ENCODE measurements around the gene ENO3. TPM values are rescaled to one million over a fixed set of nuclear protein-coding genes. Genes with fewer than 3 reads are reported as not detected.
A peak's percentile ranks its signal among the peaks of the same experiment; 100 is the strongest.
"Not testable (repeated sequence)": the region's sequence is repeated elsewhere in the genome, so short reads cannot be mapped to it uniquely, and the experiment has no call there.

ENO3 gene
- total RNA-seq, 1 donor from 2014 or later, result 9.8 TPM

DNA sequence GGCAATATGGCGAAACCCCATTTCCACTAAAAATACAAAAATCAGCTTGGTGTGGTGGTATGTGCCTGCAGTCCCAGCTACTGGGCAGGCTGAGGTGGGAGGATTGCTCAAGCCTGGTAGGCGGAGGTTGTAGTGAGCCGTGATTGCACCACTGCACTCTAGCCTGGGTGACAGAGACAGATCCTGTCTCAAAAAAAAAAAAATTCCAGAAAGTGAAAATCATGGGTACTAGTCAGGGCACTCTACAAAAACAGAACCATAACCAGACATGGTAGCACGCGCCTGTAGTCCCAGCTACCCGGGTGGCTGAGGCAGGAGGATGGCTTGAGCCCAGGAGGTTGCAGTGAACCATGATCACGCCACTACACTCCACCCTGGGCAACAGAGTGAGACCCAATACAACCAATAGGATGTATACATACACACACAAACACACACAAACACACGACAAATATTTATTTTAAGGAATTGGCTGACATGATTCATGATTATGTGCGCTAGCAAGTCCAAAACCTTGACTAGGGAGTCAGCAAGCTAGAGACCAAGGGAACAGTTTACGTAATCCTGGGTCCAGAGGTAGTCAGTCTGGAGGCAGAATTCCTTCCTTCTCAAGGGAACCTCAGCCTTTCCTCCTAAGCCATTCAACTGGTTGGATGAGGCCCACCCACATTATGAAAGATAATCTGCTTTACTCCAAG, 30.4 kb upstream of the ENO3 start:
- no peaks in the 10 kb centered on the region for H3K9me3 Mint-ChIP-seq (ENCODE audit: low read depth)
- H3K36me3 Mint-ChIP-seq (ENCODE audit: low read depth), result no peaks in the 10 kb centered on the region
- H3K27ac Mint-ChIP-seq (ENCODE audit: unreplicated experiment), result no peak overlapping the region
- H3K4me3 Mint-ChIP-seq (ENCODE audit: unreplicated experiment), result no peak overlapping the region
- TF ChIP-seq, protein P1, sequence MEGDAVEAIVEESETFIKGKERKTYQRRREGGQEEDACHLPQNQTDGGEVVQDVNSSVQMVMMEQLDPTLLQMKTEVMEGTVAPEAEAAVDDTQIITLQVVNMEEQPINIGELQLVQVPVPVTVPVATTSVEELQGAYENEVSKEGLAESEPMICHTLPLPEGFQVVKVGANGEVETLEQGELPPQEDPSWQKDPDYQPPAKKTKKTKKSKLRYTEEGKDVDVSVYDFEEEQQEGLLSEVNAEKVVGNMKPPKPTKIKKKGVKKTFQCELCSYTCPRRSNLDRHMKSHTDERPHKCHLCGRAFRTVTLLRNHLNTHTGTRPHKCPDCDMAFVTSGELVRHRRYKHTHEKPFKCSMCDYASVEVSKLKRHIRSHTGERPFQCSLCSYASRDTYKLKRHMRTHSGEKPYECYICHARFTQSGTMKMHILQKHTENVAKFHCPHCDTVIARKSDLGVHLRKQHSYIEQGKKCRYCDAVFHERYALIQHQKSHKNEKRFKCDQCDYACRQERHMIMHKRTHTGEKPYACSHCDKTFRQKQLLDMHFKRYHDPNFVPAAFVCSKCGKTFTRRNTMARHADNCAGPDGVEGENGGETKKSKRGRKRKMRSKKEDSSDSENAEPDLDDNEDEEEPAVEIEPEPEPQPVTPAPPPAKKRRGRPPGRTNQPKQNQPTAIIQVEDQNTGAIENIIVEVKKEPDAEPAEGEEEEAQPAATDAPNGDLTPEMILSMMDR (IDR thresholded peaks at IDR 0.05), result no peak
- no peaks in the 10 kb centered on the region for H3K27me3 Mint-ChIP-seq (ENCODE audit: low read depth)
- H3K4me1 Mint-ChIP-seq (ENCODE audit: low read depth), result no peaks in the 10 kb centered on the region
- no peak for DNase-seq (ENCODE audit: low spot score)

DNA sequence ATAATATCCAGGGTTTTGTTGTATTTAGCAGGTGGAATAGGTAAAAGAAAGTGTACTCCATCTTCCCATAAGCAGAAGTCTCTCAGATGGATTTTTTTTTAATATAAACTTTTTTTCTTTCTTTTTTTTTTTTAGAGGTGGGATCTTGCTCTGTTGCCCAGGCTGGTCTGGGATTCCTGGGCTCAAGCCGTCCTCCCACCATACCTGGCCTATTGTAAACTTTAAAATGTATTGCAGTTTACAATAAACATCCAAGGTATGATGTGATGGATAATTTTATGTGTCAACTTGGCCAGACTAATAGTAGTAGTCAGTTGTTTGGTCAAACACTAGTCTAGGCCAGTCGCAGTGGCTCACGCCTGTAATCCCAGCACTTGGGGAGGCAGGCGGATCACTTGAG, 29.6 kb upstream of the ENO3 start:
- no peaks in the 10 kb centered on the region for H3K9me3 Mint-ChIP-seq (ENCODE audit: low read depth)
- no peaks in the 10 kb centered on the region for H3K4me1 Mint-ChIP-seq (ENCODE audit: low read depth)
- no peaks in the 10 kb centered on the region for H3K36me3 Mint-ChIP-seq (ENCODE audit: low read depth)
- no peak overlapping the region for H3K4me3 Mint-ChIP-seq (ENCODE audit: unreplicated experiment)
- no peak overlapping the region for H3K27ac Mint-ChIP-seq (ENCODE audit: unreplicated experiment)
- no peak for DNase-seq (ENCODE audit: low spot score)
- TF ChIP-seq, protein P1 (IDR thresholded peaks at IDR 0.05), result no peak
- H3K27me3 Mint-ChIP-seq (ENCODE audit: low read depth), result no peaks in the 10 kb centered on the region

DNA sequence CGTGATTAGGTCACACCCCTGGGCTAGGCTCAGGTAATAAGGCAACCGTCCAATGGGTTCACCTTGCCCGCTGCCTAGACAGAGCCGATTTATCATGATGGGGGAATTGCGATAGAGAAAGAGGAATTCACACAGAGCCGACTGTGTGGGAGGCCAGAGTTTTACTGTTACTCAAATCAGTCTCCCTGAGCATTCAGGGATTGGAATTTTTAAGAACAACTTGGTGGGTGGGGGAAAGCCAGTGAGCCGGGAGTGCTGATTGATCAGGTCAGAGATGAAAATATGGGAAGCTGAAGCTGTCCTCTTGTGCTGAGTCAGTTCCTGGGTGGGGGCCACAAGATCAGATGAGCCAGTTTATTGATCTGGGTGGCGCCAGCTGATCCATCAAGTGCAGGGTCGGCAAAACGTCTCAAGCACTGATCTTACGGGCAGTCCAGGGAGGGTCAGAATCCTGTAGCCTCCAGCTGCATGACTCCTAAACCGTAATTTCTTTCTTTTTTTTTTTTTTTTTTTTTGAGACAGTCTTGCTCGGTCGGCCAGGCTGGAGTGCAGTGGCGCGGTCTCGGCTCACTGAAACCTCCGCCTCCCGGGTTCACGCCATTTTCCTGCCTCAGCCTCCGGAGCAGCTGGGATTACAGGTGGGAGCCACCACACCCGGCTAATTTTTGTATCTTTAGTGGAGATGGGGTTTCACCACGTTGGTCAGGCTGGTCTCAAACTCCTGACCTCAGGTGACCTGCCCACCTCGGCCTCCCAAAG, 24.2 kb upstream of the ENO3 start:
- not testable (repeated sequence) for H3K27ac Mint-ChIP-seq (ENCODE audit: unreplicated experiment); DNase-seq (ENCODE audit: low spot score); H3K9me3 Mint-ChIP-seq (ENCODE audit: low read depth); H3K36me3 Mint-ChIP-seq (ENCODE audit: low read depth); H3K4me1 Mint-ChIP-seq (ENCODE audit: low read depth); H3K4me3 Mint-ChIP-seq (ENCODE audit: unreplicated experiment); H3K27me3 Mint-ChIP-seq (ENCODE audit: low read depth)

DNA sequence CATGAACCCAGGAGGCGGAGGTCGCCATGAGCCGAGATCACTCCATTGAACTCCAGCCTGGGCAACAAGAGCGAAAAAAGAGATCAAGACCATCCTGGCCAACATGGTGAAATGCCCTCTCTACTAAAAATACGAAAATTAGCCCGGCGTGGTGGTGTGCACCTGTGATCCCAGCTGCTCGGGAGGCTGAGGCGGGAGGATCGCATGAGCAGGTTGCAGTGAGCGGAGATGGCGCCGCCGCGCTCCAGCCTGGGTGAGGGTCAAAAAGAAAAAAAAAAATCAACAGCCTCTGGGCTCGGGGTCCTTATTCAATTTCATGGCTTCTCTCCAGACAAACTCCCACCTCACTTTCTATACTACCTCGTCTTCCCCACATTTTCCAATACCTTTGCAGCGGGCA, 22.0 kb upstream of the ENO3 start:
- H3K4me1 Mint-ChIP-seq (ENCODE audit: low read depth), result peaks cover under 1% of the 10 kb centered on the region
- no peak for DNase-seq (ENCODE audit: low spot score)
- H3K9me3 Mint-ChIP-seq (ENCODE audit: low read depth), result no peaks in the 10 kb centered on the region
- H3K27me3 Mint-ChIP-seq (ENCODE audit: low read depth), result no peaks in the 10 kb centered on the region
- peaks cover 2% of the 10 kb centered on the region for H3K36me3 Mint-ChIP-seq (ENCODE audit: low read depth)
- no peak overlapping the region for H3K4me3 Mint-ChIP-seq (ENCODE audit: unreplicated experiment)
- H3K27ac Mint-ChIP-seq (ENCODE audit: unreplicated experiment), result no peak overlapping the region
- TF ChIP-seq, protein P1 (IDR thresholded peaks at IDR 0.05), result no peak

DNA sequence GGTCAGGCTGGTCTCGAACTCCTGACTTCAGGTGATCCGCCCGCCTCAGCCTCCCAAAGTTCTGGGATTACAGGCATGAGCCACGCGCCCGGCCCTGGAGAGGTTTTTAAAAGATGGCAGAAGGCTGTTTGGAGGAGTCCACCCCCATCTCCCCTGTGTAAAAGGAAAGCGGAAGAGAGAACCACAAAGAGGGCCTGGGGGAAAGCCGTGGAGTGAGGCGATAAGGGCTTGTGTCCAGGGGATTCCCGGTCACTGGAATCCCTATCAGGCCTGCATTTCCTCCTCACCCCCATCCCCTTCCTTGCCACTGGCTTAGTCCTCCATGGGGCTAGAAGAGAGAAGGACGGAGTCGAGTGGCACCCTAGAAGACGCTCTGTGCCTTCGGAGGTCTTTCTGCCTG, 19.0 kb upstream of the ENO3 start, which contains the start of gene GP1BA:
GP1BA (plus strand) TSS at position 315 of the 400 bp plus-strand sequence. CDS start 328 bp downstream, outside the sequence.
- no peak for DNase-seq (ENCODE audit: low spot score)
- Mint-ChIP-seq H3K27ac (ENCODE audit: unreplicated experiment) (peak within 1 kb of the TSS; percentile 51), H3K4me3 (ENCODE audit: unreplicated experiment) (no peak within 1 kb of the TSS), H3K36me3 (ENCODE audit: low read depth) (peaks cover 2% of the 10 kb centered on the region), H3K27me3 (ENCODE audit: low read depth) (no peaks in the 10 kb centered on the region), H3K4me1 (ENCODE audit: low read depth) (peaks cover 9% of the 10 kb centered on the region), H3K9me3 (ENCODE audit: low read depth) (no peaks in the 10 kb centered on the region)
- TF ChIP-seq, protein P1 (IDR thresholded peaks at IDR 0.05), result no peak
